Stimulated activated CD8-positive, alpha-beta memory T cell treated with anti-CD3 and anti-CD28 coated beads, Interleukin-15, amount 100 ng/mL, for 24 hours (primary cell): ENCODE results near the gene GABBR1.

Experiments used
- DNase-seq: peaks from one replicate; pipeline ENCODE4 v3.0.0-alpha.2; 2020; ENCODE audit warnings: low read depth

The GABBR1 gene

GRCh38 chr6:29527126-29527525 lies 105.9 kb downstream of the GABBR1 start:
- no peak for DNase-seq

- DNase-seq = no peak
These were observed 107.7 kb downstream of the GABBR1 start for GRCh38 chr6:29525311-29525639.

GRCh38 chr6:29524444-29525310 lies 108.3 kb downstream of the GABBR1 start:
- DNase-seq = no peak

- DNase-seq = no peak
These were observed 108.9 kb downstream of the GABBR1 start for GRCh38 chr6:29524044-29524443.

- DNase-seq = no peak
These were observed 110.8 kb downstream of the GABBR1 start for GRCh38 chr6:29522227-29522626.

GRCh38 chr6:29521006-29521680 lies 111.8 kb downstream of the GABBR1 start:
- DNase-seq = no peak

GRCh38 chr6:29520232-29520631 lies 112.8 kb downstream of the GABBR1 start:
- DNase-seq = no peak

GRCh38 chr6:29519291-29520010 lies 113.5 kb downstream of the GABBR1 start:
- DNase-seq = no peak

GRCh38 chr6:29517728-29518440 lies 115.1 kb downstream of the GABBR1 start:
- no peak for DNase-seq

- no peak for DNase-seq
These were observed 115.7 kb downstream of the GABBR1 start for GRCh38 chr6:29517245-29517644.

GRCh38 chr6:29516108-29516507 lies 116.9 kb downstream of the GABBR1 start:
- no peak for DNase-seq

GRCh38 chr6:29510746-29511300 lies 122.2 kb downstream of the GABBR1 start:
- no peak for DNase-seq

- DNase-seq = no peak
These were observed 122.8 kb downstream of the GABBR1 start for GRCh38 chr6:29510202-29510601.
